Stomach (tissue), 4 donors: ENCODE measurements around the gene RPTOR.

Source experiments
- EP300 ChIP-seq: sonication (generic); formaldehyde crosslinking; IDR thresholded peaks from one replicate; pipeline ENCODE4 v1.6.1; 2017; ENCODE audit warnings: antibody characterized with exemption
- POLR2A ChIP-seq, 4 donors: fragments of 450-650 bp; IDR thresholded peaks; one replicate each; pipeline ENCODE4 v1.6.1; 2016; ENCODE audit warnings: antibody characterized with exemption in 4 of 4, control low read depth in 2 of 4, mild to moderate bottlenecking in 1 of 4, moderate library complexity in 1 of 4
- POLR2AphosphoS5 ChIP-seq, 3 donors: sonication (generic); formaldehyde crosslinking; IDR thresholded peaks; one replicate each; pipeline ENCODE4 v1.6.1; 2016; ENCODE audit warnings: antibody characterized with exemption in 3 of 3
- TF ChIP-seq, protein P1 (sequence below), 7 experiments: fragments of 450-650 bp in 4 of 7; fragments of 200-600 bp in 3 of 7; sonication (generic) in 3 of 7; IDR thresholded peaks; one replicate each; pipeline ENCODE4 v1.5.1; 2016 to 2019; ENCODE audit warnings: antibody characterized with exemption in 7 of 7, control low read depth in 2 of 7, mild to moderate bottlenecking in 1 of 7

DNA sequence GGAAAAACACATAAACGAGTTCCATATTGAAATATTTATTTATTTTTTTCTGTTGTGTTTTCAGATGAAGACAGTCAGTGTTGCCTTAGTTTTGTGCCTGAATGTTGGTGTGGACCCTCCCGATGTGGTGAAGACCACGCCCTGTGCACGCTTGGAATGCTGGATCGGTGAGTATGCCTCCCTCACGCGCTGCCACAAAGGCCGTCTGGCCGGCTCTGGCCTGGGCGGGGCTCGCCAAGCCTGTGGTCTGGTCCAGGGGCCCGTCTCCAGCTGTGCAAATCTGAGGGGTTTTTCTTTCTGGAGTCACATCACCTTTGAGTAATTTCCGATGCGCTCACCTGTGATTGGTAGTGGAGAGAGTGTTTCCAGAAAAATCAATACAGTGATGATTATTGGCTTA, 81.0 kb downstream of the RPTOR start:
- TF ChIP-seq, protein P1, sequence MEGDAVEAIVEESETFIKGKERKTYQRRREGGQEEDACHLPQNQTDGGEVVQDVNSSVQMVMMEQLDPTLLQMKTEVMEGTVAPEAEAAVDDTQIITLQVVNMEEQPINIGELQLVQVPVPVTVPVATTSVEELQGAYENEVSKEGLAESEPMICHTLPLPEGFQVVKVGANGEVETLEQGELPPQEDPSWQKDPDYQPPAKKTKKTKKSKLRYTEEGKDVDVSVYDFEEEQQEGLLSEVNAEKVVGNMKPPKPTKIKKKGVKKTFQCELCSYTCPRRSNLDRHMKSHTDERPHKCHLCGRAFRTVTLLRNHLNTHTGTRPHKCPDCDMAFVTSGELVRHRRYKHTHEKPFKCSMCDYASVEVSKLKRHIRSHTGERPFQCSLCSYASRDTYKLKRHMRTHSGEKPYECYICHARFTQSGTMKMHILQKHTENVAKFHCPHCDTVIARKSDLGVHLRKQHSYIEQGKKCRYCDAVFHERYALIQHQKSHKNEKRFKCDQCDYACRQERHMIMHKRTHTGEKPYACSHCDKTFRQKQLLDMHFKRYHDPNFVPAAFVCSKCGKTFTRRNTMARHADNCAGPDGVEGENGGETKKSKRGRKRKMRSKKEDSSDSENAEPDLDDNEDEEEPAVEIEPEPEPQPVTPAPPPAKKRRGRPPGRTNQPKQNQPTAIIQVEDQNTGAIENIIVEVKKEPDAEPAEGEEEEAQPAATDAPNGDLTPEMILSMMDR (IDR thresholded peaks at IDR 0.05): no peak
- TF ChIP-seq POLR2A (IDR thresholded peaks at IDR 0.05) (no peak), EP300 (no peak), POLR2AphosphoS5 (IDR thresholded peaks at IDR 0.05) (no peak)
